ENCODE results near the gene ZNF155. TPM values are rescaled to one million over a fixed set of nuclear protein-coding genes. Genes with fewer than 3 reads are reported as not detected.

Gene ZNF155
- polyA plus RNA-seq, 3 donors: 1.2 to 3.0 (median 1.4) TPM

GRCh38 chr19:44010468-44010867, 26.5 kb downstream of the ZNF155 start:
- Histone ChIP-seq H3K4me1 (ENCODE audit: control insufficient read depth in 1 of 2, insufficient read depth in 2 of 2, low read length in 2 of 2) (peaks cover 9 to 11% of the 10 kb centered on the region in 2 donors), H3K9me3 (replicated peaks in 1 of 2; ENCODE audit: control insufficient read depth in 1 of 2, insufficient read depth in 1 of 2, low read length in 2 of 2) (peaks cover 65 to 95% of the 10 kb centered on the region in 2 donors), H3K4me3 (replicated peaks in 1 of 3; ENCODE audit: low read depth in 2 of 3, low read length in 3 of 3) (peak overlapping the region in 1 of 3 experiments; percentile 55), H3K79me2 (ENCODE audit: insufficient read depth, low read length) (peaks cover 23% of the 10 kb centered on the region), H3K27ac (ENCODE audit: low read depth in 1 of 2, low read length in 2 of 2) (no peak overlapping the region), H4K20me1 (ENCODE audit: insufficient read depth, low read length) (no peaks in the 10 kb centered on the region), H3K9ac (ENCODE audit: insufficient read depth, low read length, poor library complexity, severe bottlenecking) (no peak overlapping the region), H3K36me3 (replicated peaks in 1 of 2; ENCODE audit: control insufficient read depth in 1 of 2, insufficient read depth in 2 of 2, low read length in 2 of 2) (peaks cover 47 to 62% of the 10 kb centered on the region in 2 donors), H3K27me3 (ENCODE audit: control insufficient read depth in 2 of 2, insufficient read depth in 2 of 2, low read length in 2 of 2) (no peaks in the 10 kb centered on the region), H2AFZ (ENCODE audit: insufficient read depth, low read depth, low read length, poor library complexity, severe bottlenecking) (no peak overlapping the region), H3K4me2 (replicated peaks; ENCODE audit: extremely low read depth, low read length, poor library complexity, severe bottlenecking) (no peak overlapping the region)
- Mint-ChIP-seq H3K9me3 (peaks cover 50 to 89% (median 85%) of the 10 kb centered on the region in 7 donors), H3K27ac (no peak overlapping the region), H3K27me3 (ENCODE audit: low read depth in 3 of 3) (peaks cover 0 to 2% (median 0%) of the 10 kb centered on the region in 3 donors), H3K4me1 (peaks cover 15% of the 10 kb centered on the region), H3K36me3 (peaks cover 58 to 59% of the 10 kb centered on the region in 2 donors), H3K4me3 (no peak overlapping the region)
- intact Hi-C loops (cut with micrococcal nuclease): no loop called here
- WGBS (ENCODE audit: insufficient coverage): 100% methylated on average over 2 of the region's 5 CpGs
- TF ChIP-seq CTCF (IDR thresholded peaks at IDR 0.05): no peak
- no peak for DNase-seq

GRCh38 chr19:44019498-44019897, 35.5 kb downstream of the ZNF155 start:
- no CpG with 5 or more reads among the region's 2 CpGs for WGBS (ENCODE audit: insufficient coverage)
- Histone ChIP-seq H2AFZ (ENCODE audit: insufficient read depth, low read depth, low read length, poor library complexity, severe bottlenecking) (no peak overlapping the region), H3K4me2 (replicated peaks; ENCODE audit: extremely low read depth, low read length, poor library complexity, severe bottlenecking) (no peak overlapping the region), H3K9ac (ENCODE audit: insufficient read depth, low read length, poor library complexity, severe bottlenecking) (no peak overlapping the region), H3K4me3 (replicated peaks in 1 of 3; ENCODE audit: low read depth in 2 of 3, low read length in 3 of 3) (no peak overlapping the region), H3K4me1 (ENCODE audit: control insufficient read depth in 1 of 2, insufficient read depth in 2 of 2, low read length in 2 of 2) (no peaks in the 10 kb centered on the region), H3K27me3 (ENCODE audit: control insufficient read depth in 2 of 2, insufficient read depth in 2 of 2, low read length in 2 of 2) (no peaks in the 10 kb centered on the region), H3K36me3 (replicated peaks in 1 of 2; ENCODE audit: control insufficient read depth in 1 of 2, insufficient read depth in 2 of 2, low read length in 2 of 2) (no peaks in the 10 kb centered on the region), H3K79me2 (ENCODE audit: insufficient read depth, low read length) (no peaks in the 10 kb centered on the region), H3K27ac (ENCODE audit: low read depth in 1 of 2, low read length in 2 of 2) (no peak overlapping the region), H3K9me3 (replicated peaks in 1 of 2; ENCODE audit: control insufficient read depth in 1 of 2, insufficient read depth in 1 of 2, low read length in 2 of 2) (peaks cover 25 to 58% of the 10 kb centered on the region in 2 donors), H4K20me1 (ENCODE audit: insufficient read depth, low read length) (no peaks in the 10 kb centered on the region)
- H3K4me3 Mint-ChIP-seq: no peak overlapping the region
- intact Hi-C loops (cut with micrococcal nuclease): no loop called here
- DNase-seq: no peak
- peaks cover 27 to 72% (median 48%) of the 10 kb centered on the region in 7 donors for H3K9me3 Mint-ChIP-seq
- H3K27me3 Mint-ChIP-seq (ENCODE audit: low read depth in 3 of 3): peaks cover 0 to 2% (median 1%) of the 10 kb centered on the region in 3 donors
- no peaks in the 10 kb centered on the region for H3K4me1 Mint-ChIP-seq
- H3K27ac Mint-ChIP-seq: no peak overlapping the region
- no peaks in the 10 kb centered on the region for H3K36me3 Mint-ChIP-seq
- TF ChIP-seq CTCF (IDR thresholded peaks at IDR 0.05): no peak

Data from CD14-positive monocyte (primary cell).